Measurements from ENCODE around the gene RPUSD1. TPM values are rescaled to one million over a fixed set of nuclear protein-coding genes. Genes with fewer than 3 reads are reported as not detected.

The RPUSD1 gene
- total RNA-seq, 2 experiments from 2014 or later, result 6.8 to 7.2 TPM

DNA sequence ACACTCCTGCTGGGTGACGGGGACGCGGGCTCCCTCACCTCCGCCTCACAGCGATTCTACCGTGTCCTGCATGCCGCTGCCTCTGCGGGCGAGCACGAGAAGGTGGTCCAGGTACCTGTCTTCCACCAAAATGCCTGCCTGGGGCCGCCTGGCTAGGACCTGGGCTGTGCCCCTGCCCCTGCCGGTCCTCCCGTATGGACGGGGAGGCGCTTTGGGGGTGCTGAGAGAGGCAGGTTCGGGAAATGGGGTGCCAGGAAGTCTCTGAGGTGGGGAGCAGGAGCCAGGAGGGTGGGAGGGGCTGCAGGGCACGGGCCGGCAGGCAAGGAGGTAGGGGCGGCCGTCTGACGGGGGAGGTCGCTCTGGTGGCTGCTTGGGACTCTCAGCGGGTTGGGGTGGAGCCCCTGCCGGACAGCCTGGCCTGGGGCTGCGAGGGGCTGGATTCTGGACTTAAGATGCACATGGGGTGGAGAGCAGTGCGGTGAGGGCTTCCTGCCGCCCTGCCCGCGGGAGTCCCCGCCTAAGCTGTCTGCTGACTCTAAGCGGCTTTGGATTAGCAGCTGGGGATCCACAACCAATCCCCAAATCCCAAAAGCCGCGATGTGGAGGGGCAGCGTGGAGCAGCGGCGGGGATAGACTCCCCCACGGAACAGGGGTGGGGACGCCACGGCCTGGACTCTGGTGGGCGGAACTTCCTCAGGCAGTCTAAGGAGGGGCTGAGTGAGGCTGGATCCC, 6.1 kb upstream of the RPUSD1 start:
- Mint-ChIP-seq H3K27me3 (ENCODE audit: low read depth) (no peaks in the 10 kb centered on the region), H3K9me3 (no peaks in the 10 kb centered on the region), H3K27ac (no peak overlapping the region), H3K36me3 (ENCODE audit: low read depth) (peaks cover 30% of the 10 kb centered on the region), H3K4me1 (ENCODE audit: low read depth) (peaks cover 6% of the 10 kb centered on the region), H3K4me3 (no peak overlapping the region)
- CTCF ChIA-PET, result no interaction called here
- intact Hi-C loops (cut with micrococcal nuclease), result no loop called here
- no peak for DNase-seq

GRCh38 chr16:793414-793813, 5.2 kb upstream of the RPUSD1 start:
- peaks cover 29% of the 10 kb centered on the region for H3K36me3 Mint-ChIP-seq (ENCODE audit: low read depth)
- H3K27me3 Mint-ChIP-seq (ENCODE audit: low read depth), result no peaks in the 10 kb centered on the region
- H3K27ac Mint-ChIP-seq, result no peak overlapping the region
- no peak for DNase-seq
- intact Hi-C loops (cut with micrococcal nuclease), result no loop called here
- CTCF ChIA-PET, result no interaction called here
- H3K9me3 Mint-ChIP-seq, result no peaks in the 10 kb centered on the region
- H3K4me1 Mint-ChIP-seq (ENCODE audit: low read depth), result peaks cover 6% of the 10 kb centered on the region
- H3K4me3 Mint-ChIP-seq, result no peak overlapping the region

DNA sequence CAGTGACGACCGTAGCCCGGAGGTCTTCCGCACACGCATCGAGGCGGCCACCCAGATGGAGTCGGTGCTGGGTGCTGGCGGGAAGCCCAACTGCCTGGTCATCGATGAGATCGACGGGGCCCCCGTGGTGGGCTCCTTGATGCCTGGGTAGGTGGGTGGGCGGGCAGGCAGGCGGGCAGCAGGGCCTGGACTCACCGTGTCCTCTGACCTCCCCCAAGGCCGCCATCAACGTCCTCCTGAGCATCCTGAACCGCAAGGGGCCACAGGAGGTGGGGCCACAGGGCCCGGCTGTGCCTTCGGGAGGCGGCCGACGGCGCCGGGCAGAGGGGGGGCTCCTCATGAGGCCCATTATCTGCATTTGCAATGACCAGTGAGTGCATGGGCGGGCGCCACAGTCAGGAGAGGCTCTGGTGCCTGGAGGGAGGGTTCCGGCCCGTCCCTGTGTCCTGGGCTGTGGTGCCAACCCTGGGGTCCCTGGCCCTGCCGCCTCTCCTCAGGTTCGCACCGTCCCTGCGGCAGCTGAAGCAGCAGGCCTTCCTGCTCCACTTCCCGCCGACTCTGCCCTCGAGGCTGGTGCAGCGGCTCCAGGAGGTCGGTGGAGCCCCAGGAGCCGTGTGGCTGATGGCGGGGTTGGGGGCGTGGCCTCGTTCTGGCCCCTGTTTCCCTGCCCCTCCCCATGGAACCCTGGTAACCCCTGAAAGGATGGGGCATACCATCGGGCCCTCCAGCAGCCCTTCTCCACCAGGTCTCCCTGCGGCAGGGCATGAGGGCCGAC, 4.2 kb upstream of the RPUSD1 start:
- CTCF ChIA-PET, result no interaction called here
- intact Hi-C loops (cut with micrococcal nuclease), result no loop called here
- no peak overlapping the region for H3K27ac Mint-ChIP-seq
- no peaks in the 10 kb centered on the region for H3K27me3 Mint-ChIP-seq (ENCODE audit: low read depth)
- DNase-seq, result no peak
- H3K36me3 Mint-ChIP-seq (ENCODE audit: low read depth), result peaks cover 22% of the 10 kb centered on the region
- H3K4me3 Mint-ChIP-seq, result no peak overlapping the region
- H3K4me1 Mint-ChIP-seq (ENCODE audit: low read depth), result peaks cover 6% of the 10 kb centered on the region
- no peaks in the 10 kb centered on the region for H3K9me3 Mint-ChIP-seq

DNA sequence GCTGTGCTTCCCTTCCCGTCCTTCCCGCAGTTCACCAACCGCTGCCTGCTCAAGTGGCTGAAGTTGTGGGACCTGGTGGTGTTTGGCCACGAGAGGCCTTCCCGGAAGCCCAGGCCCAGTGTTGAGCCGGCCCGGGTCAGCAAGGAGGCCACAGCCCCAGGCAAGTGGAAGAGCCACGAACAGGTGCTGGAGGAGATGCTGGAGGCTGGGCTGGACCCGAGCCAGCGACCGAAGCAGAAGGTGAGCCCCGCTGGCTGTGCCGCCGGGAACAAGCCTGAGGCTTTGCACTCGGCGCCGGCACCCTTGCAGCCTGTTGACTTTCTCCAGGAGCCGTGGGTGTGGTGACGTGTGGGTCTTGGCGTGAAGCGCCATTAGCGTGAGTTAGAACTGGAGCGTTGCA, 3.0 kb upstream of the RPUSD1 start:
- intact Hi-C loops (cut with micrococcal nuclease), result no loop called here
- no peaks in the 10 kb centered on the region for H3K9me3 Mint-ChIP-seq
- no peak overlapping the region for H3K4me3 Mint-ChIP-seq
- no peak overlapping the region for H3K27ac Mint-ChIP-seq
- DNase-seq, result no peak
- H3K4me1 Mint-ChIP-seq (ENCODE audit: low read depth), result peaks cover 13% of the 10 kb centered on the region
- no peaks in the 10 kb centered on the region for H3K27me3 Mint-ChIP-seq (ENCODE audit: low read depth)
- H3K36me3 Mint-ChIP-seq (ENCODE audit: low read depth), result peaks cover 17% of the 10 kb centered on the region
- CTCF ChIA-PET, result no interaction called here

DNA sequence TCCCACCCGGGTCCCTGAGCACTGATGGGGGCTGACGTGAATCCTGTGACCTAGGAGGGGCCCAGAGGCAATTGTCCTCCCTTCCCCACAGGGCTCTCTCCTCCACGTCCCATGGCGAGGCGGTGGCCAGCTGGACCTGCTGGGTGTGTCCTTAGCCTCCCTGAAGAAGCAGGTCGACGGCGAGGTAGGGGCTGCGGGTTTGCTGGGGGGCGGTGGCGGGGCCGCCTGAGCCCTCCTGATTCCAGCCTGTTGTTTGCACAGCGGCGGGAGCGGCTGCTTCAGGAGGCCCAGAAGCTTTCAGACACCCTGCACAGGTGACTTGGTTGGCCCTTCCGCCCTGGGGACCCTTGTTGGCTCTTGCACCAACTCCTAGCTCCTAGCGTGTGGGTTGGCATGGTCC, 1.9 kb upstream of the RPUSD1 start:
- Mint-ChIP-seq H3K4me1 (ENCODE audit: low read depth) (peaks cover 13% of the 10 kb centered on the region), H3K27ac (no peak overlapping the region)
- DNase-seq, result no peak

GRCh38 chr16:789191-789850, 1.1 kb upstream of the RPUSD1 start:
- Mint-ChIP-seq H3K27ac (no peak overlapping the region), H3K4me1 (ENCODE audit: low read depth) (peaks cover 13% of the 10 kb centered on the region), H3K4me3 (peak overlapping the region; percentile 66), H3K9me3 (no peaks in the 10 kb centered on the region), H3K27me3 (ENCODE audit: low read depth) (no peaks in the 10 kb centered on the region), H3K36me3 (ENCODE audit: low read depth) (peaks cover 17% of the 10 kb centered on the region)
- CTCF ChIA-PET, result interaction anchor here (0.9 to 1.0 kb wide), 2 partner anchors 48 to 76 kb away, joined by 3 to 4 read pairs; no protein-coding TSS in a partner anchor
- no peak for DNase-seq
- intact Hi-C loops (cut with micrococcal nuclease), result no loop called here

More for the DNA sequence above, 1.9 kb upstream of the RPUSD1 start:
- Mint-ChIP-seq H3K36me3 (ENCODE audit: low read depth) (peaks cover 14% of the 10 kb centered on the region), H3K27me3 (ENCODE audit: low read depth) (no peaks in the 10 kb centered on the region), H3K9me3 (no peaks in the 10 kb centered on the region), H3K4me3 (peak overlapping the region; percentile 66)
- CTCF ChIA-PET, result interaction anchor here (1.0 kb wide), 1 partner anchor 77 kb away, joined by 4 read pairs; no protein-coding TSS in a partner anchor
- intact Hi-C loops (cut with micrococcal nuclease), result no loop called here

DNA sequence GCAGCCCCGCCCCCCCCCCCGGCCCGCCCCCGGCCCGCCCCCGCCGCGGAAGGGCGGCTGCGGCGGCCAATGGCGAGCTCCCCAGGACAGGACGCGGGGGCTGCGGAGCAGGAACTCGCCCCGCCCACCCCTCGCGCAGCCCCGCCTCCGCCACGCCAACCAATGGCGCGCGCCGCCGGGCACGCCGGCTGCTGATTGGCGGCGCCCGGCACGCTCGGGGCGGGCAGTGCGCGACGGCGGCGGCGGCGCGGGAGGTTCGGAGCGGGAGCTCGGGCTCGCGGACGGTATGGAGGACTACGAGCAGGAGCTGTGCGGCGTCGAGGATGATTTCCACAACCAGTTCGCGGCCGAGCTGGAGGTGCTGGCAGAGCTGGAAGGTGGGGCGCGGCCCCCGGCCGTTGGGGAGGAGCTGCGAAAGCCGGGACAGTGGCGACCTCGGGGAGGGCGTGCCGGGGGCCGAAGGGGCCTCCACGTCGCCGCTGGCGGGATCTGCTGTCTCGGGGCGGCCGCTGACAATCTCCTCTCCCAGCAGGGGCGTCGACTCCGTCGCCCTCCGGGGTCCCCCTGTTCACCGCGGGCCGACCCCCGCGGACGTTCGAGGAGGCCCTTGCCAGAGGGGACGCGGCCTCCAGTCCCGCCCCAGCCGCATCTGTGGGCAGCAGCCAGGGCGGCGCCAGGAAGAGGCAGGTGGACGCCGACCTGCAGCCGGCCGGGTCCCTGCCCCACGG, 382 bp upstream of the RPUSD1 start, which contains the start of gene CHTF18:
TSS of gene CHTF18 (plus strand) at position 222 of the 728 bp plus-strand sequence. CDS start at position 287, 65 bp downstream.
- peak; percentile 94 for DNase-seq
- Mint-ChIP-seq H3K27me3 (ENCODE audit: low read depth) (no peaks in the 10 kb centered on the region), H3K36me3 (ENCODE audit: low read depth) (peaks cover 17% of the 10 kb centered on the region), H3K27ac (no peak within 1 kb of the TSS), H3K4me1 (ENCODE audit: low read depth) (peaks cover 13% of the 10 kb centered on the region), H3K4me3 (peak within 1 kb of the TSS; percentile 83), H3K9me3 (no peaks in the 10 kb centered on the region)
- intact Hi-C loops (cut with micrococcal nuclease), result loop anchor here (1.0 kb wide), 2 partner anchors 19 to 48 kb away; partner anchors contain the start of gene CIAO3
- CTCF ChIA-PET, result interaction anchor here (0.8 to 6.1 kb wide), 3 partner anchors 47 to 116 kb away, joined by 3 to 55 read pairs (median 3); no protein-coding TSS in a partner anchor

DNA sequence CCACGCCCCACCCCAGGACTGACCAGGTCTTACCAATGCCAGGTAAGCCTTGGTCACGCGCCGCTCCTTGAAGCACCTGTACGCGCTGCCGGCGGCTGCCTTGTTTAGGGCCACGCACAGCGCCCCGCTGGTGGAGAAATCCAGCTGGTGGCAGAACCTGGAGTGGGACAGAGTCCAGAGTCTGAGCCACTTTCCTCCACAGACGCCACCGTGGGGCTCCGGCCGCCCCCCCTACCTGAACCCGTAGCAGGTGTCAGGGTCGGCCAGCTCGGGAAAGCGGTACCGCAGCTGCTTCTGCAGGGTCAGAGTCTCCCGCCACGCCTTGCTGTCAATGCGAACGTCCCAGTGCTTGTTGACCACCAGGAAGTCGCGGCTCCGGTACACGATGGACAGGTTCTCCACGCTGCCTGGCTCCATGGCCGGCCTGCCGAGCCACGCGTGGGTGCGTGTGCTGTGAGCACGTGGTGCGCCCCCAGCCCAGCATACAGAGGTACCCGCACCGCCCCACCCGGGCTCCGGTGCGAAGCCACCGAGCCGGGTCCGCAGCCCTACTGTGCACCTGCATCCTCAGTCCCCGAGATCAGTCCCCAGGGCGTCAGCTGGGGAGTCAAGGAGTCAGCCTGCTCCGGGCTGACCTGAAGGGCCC, 737 bp downstream of the RPUSD1 start:
- Mint-ChIP-seq H3K4me1 (ENCODE audit: low read depth) (peaks cover 13% of the 10 kb centered on the region), H3K9me3 (no peaks in the 10 kb centered on the region), H3K27me3 (ENCODE audit: low read depth) (no peaks in the 10 kb centered on the region), H3K27ac (no peak overlapping the region), H3K36me3 (ENCODE audit: low read depth) (peaks cover 17% of the 10 kb centered on the region), H3K4me3 (peak overlapping the region; percentile 83)
- intact Hi-C loops (cut with micrococcal nuclease), result no loop called here
- CTCF ChIA-PET, result interaction anchor here (6.1 kb wide), 1 partner anchor 75 kb away, joined by 55 read pairs; no protein-coding TSS in a partner anchor
- no peak for DNase-seq

DNA sequence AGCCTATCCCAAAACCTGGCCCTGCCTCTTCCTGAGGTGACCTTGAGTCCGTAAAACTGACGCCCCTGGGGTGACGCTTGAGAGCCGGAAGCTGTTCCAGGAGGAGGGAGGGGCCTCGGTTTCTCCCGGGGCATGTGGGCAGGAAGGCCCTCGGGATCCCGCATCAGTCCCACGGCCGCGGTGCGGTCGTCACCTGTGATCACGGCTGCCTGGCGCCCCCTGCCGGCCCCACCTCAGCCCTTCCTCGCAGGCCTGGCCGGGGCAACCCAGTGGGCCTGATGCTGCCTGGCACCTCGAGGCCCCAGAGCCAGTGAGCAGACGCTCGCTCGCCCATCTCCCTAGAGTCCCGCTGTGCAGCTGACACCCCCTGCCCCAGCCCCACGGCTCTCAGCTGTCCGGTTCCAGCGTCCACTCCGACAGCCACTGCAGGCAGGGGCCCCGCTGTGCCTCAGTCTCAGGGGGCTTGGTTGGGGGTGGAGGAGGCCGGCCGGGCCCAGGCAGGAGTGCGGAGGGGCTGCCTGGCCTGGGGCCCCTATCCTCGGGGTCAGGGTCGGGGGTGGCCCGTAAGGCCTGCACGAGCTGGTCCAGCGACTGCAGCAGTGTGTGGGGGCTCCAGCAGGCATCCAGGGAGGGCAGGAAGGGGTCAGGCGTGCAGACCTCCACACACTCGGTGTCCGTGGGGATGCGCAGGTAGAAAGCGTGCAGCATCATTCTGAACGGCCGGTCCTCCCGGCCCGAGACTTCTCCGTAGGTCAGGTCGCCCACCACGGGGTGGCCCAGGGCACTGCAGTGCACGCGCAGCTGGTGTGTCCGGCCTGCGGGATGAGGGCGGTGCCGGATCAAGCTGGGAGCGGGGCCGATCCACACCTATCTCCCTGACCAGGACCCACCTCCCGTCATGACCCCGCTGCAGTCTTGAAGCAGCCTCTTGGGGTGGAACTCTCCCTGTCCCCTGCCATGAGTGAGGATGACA, 2.3 kb downstream of the RPUSD1 start:
- H3K4me1 Mint-ChIP-seq (ENCODE audit: low read depth), result peaks cover 10% of the 10 kb centered on the region
- intact Hi-C loops (cut with micrococcal nuclease), result loop anchor here (1.0 kb wide), 1 partner anchor 75 kb away; no protein-coding TSS in a partner anchor
- CTCF ChIA-PET, result interaction anchor here (1.0 to 6.1 kb wide), 11 partner anchors 9 to 552 kb away, joined by 3 to 55 read pairs (median 6); partner anchors contain the start of gene CIAO3
- peak; percentile 79 for DNase-seq
- no peaks in the 10 kb centered on the region for H3K9me3 Mint-ChIP-seq
- H3K36me3 Mint-ChIP-seq (ENCODE audit: low read depth), result peaks cover 5% of the 10 kb centered on the region
- H3K4me3 Mint-ChIP-seq, result peak overlapping the region; percentile 83
- H3K27ac Mint-ChIP-seq, result no peak overlapping the region
- H3K27me3 Mint-ChIP-seq (ENCODE audit: low read depth), result no peaks in the 10 kb centered on the region

- intact Hi-C loops (cut with micrococcal nuclease), result no loop called here
- Mint-ChIP-seq H3K9me3 (no peaks in the 10 kb centered on the region), H3K4me1 (ENCODE audit: low read depth) (peaks cover 7% of the 10 kb centered on the region), H3K36me3 (ENCODE audit: low read depth) (peaks cover 5% of the 10 kb centered on the region), H3K27me3 (ENCODE audit: low read depth) (no peaks in the 10 kb centered on the region), H3K27ac (no peak overlapping the region), H3K4me3 (no peak overlapping the region)
- CTCF ChIA-PET, result interaction anchor here (0.6 to 6.1 kb wide), 11 partner anchors 8 to 551 kb away, joined by 3 to 55 read pairs (median 6); partner anchors contain the start of gene CIAO3
- DNase-seq, result no peak
Measured at GRCh38 chr16:784431-784830, 3.8 kb downstream of the RPUSD1 start.

Data from activated naive CD4-positive, alpha-beta T cell treated with anti-CD3 and anti-CD28 coated beads for 36 hours (primary cell).